ENCODE measurements around the gene HTATSF1.

Gene HTATSF1

DNA sequence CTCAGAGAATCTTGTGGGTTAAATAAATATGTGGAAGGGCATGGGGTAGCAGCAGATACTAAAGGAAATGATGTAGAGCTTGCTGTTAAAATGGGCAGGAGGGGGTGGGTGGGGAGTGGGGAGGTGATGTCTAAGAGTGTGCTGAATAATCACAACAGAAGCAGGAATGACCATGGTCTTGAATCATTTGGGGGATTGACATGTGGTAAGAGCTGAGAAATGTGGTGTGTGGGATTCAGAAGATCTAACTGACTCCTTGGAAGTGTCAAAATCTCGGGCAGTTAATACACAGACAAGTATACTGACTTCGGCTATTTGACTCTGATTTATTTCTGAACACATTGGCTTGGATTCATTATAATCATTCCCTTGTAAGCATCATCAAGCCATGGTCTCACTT, 41.4 kb downstream of the HTATSF1 start:
- POLR2A ChIA-PET = no interaction called here
- no peak for DNase-seq (ENCODE audit: extremely low spot score)
- TF ChIP-seq, protein P1, sequence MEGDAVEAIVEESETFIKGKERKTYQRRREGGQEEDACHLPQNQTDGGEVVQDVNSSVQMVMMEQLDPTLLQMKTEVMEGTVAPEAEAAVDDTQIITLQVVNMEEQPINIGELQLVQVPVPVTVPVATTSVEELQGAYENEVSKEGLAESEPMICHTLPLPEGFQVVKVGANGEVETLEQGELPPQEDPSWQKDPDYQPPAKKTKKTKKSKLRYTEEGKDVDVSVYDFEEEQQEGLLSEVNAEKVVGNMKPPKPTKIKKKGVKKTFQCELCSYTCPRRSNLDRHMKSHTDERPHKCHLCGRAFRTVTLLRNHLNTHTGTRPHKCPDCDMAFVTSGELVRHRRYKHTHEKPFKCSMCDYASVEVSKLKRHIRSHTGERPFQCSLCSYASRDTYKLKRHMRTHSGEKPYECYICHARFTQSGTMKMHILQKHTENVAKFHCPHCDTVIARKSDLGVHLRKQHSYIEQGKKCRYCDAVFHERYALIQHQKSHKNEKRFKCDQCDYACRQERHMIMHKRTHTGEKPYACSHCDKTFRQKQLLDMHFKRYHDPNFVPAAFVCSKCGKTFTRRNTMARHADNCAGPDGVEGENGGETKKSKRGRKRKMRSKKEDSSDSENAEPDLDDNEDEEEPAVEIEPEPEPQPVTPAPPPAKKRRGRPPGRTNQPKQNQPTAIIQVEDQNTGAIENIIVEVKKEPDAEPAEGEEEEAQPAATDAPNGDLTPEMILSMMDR (IDR thresholded peaks at IDR 0.05; ENCODE audit: control extremely low read depth, extremely low read depth, low read depth, missing control alignments) = no peak
- CTCF ChIA-PET = no interaction called here

DNA sequence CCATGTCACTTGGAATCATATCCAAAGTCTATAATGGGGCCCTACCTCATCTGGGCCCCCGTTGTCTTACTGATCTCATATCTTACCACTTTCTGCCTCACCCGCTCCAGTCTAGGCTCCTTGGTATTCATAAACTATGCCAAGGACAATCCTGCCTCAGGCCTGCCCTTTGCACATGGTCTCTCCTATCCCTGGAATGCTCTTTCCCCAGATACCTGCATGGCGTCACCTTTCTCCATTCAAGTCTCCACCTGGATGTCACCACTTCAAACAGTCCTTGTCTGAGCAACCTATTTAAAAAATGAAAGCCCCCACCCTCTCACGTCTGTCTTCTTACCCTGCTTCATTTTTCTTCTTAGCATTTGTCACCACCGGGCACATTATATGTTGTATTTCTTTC, 42.8 kb downstream of the HTATSF1 start:
- POLR2A ChIA-PET = no interaction called here
- CTCF ChIA-PET = no interaction called here
- no peak for DNase-seq (ENCODE audit: extremely low spot score)
- TF ChIP-seq, protein P1 (IDR thresholded peaks at IDR 0.05; ENCODE audit: control extremely low read depth, extremely low read depth, low read depth, missing control alignments) = no peak

DNA sequence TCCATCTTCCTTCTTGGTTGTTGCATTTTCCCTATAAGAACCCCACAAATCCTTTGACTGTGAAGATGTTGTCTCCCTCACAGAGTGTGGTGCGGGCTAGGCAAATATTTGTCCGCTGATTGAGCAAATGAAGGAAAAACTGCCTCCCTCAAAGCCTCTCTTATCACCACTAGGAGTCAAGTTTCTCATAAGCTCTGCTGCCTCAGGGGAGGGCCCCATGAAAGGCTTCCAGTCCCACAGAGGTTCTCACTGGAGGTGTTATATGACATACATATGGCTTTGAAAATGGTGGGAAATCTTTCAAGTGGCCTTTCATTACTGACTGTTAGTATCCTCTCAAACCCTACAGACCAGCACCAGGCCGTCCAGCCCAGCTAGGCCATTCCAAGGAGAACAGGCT, 43.9 kb downstream of the HTATSF1 start:
- DNase-seq (ENCODE audit: extremely low spot score) = no peak
- TF ChIP-seq, protein P1 (IDR thresholded peaks at IDR 0.05; ENCODE audit: control extremely low read depth, extremely low read depth, low read depth, missing control alignments) = no peak
- CTCF ChIA-PET = no interaction called here
- POLR2A ChIA-PET = no interaction called here

DNA sequence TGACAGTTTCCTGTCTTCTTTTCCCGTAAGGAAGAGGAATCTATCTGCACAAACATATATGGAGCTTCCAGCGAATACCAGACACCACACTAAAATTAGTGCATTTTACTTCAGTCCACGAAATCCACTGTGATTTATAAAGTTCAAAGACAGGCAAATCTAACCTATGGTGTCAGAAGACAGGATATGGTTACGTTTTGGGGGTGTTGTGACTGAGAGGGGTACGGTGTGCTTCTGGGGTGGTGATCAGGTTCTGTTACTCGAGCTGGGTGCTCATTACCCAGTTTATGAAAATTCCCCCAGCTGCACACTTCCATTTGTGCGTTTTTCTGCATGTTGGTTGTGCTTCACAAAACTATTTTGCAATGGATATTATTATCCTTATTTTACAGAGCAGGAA, 44.9 kb downstream of the HTATSF1 start:
- ChIA-PET POLR2A (no interaction called here), CTCF (no interaction called here)
- no peak for DNase-seq (ENCODE audit: extremely low spot score)
- TF ChIP-seq, protein P1 (IDR thresholded peaks at IDR 0.05; ENCODE audit: control extremely low read depth, extremely low read depth, low read depth, missing control alignments) = no peak

DNA sequence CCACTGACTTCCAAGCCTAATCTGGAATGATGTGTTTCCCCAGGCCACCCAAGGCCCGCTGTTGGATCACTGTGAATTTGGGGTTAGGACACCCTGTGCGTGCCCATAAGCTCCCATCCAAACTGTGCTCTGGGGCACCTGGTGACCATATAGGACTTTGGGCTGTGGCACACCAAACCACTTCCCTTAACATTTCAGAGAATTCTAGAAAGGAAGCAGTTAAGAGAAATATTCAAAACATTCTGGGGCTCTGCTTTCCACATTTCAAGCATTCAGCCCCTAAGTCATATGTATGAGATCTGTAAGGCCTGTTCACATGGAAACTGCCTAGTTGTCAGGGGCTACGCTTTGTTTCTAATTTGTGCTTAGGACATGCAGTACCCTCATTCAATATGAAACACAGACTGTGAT, 49.0 kb downstream of the HTATSF1 start:
- CTCF ChIA-PET = interaction anchor here (1.2 kb wide), 1 partner anchor 148 kb away, joined by 3 read pairs; no protein-coding TSS in a partner anchor
- POLR2A ChIA-PET = no interaction called here
- DNase-seq (ENCODE audit: extremely low spot score) = no peak
- TF ChIP-seq, protein P1 (IDR thresholded peaks at IDR 0.05; ENCODE audit: control extremely low read depth, extremely low read depth, low read depth, missing control alignments) = no peak

DNA sequence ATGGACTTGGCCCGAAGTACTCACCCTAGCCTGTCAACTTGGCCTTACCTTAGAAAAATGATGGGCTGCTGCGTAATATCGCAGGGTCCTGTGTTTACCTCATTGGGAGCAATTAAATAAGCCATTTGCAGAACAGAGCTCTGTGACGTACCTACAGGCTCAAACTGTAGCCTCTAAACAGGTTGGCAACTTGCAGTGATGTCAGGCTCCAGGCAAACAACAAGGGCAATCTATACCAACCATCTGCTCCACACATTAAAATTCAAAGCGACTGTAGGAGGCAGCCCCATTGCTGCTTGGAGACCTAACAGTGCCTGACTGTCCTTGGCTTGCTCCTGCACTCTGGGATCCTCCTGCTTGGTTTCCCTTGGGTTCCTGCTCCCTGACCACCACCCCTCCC, 51.8 kb downstream of the HTATSF1 start:
- no peak for DNase-seq (ENCODE audit: extremely low spot score)
- TF ChIP-seq, protein P1 (IDR thresholded peaks at IDR 0.05; ENCODE audit: control extremely low read depth, extremely low read depth, low read depth, missing control alignments) = no peak
- ChIA-PET CTCF (no interaction called here), POLR2A (no interaction called here)

DNA sequence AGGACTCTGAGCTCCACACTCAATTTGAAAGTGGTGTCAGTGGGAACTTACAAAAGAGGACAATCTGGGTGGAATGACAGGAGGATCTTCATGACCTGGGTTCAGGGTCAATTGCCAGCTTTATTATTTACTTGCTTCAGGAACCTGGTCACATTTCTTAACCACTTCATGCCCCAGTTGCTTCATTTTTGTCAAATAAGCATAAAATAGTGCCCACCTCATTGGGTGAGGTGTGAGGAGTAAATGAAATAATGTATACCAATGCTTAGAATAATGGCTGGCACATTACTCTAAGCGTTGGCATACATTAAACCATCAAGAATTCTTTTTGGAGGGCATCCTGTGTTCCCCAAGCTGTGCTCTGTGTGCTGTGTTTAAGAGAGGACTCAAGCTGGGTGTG, 54.0 kb downstream of the HTATSF1 start:
- POLR2A ChIA-PET = no interaction called here
- TF ChIP-seq, protein P1 (IDR thresholded peaks at IDR 0.05; ENCODE audit: control extremely low read depth, extremely low read depth, low read depth, missing control alignments) = no peak
- CTCF ChIA-PET = no interaction called here
- DNase-seq (ENCODE audit: extremely low spot score) = no peak
